H1 (cell line): ENCODE data around the gene TANC1. TPM values are rescaled to one million over a fixed set of nuclear protein-coding genes. Genes with fewer than 3 reads are reported as not detected.

ENCODE experiments used
- CTCF ChIA-PET: fragments of 300-600 bp; sonication (Branson Sonifier 250); formaldehyde crosslinking; loops from one replicate; lab custom pipeline; 2021; ENCODE audit not compliant: partially characterized antibody; lab: Charles Lee
- POLR2A ChIA-PET: fragments of 300-600 bp; sonication (Branson Sonifier 250); formaldehyde crosslinking; loops from one replicate; lab custom pipeline; 2021; ENCODE audit warnings: inconsistent platforms; ENCODE audit not compliant: partially characterized antibody; lab: Charles Lee
- DNase-seq, 2 experiments: peaks; one replicate each; pipeline versions ENCODE4 v3.0.0 to v3.0.0-alpha.2; 2010 to 2022; ENCODE audit warnings: low spot score in 2 of 2, low read depth in 1 of 2, mixed read lengths in 1 of 2
- FAIRE-seq: peaks from 2 replicates; lab custom pipeline; 2011; peaks lifted over from hg19 to GRCh38; lab: Jason Lieb, UNC
- H2AFZ ChIP-seq: 2 replicates; pipeline ENCODE4 v1.8.1; 2012; ENCODE audit warnings: low read length, inconsistent platforms
- H2AK5ac ChIP-seq: 2 replicates; pipeline ENCODE4 v1.6.1; 2013; ENCODE audit warnings: low read depth, low read length
- H2BK120ac ChIP-seq: replicated peaks from 2 replicates; pipeline ENCODE3; 2013; ENCODE audit warnings: low read depth, low read length, inconsistent platforms
- H2BK12ac ChIP-seq: 2 replicates; pipeline ENCODE4 v1.6.1; 2013; ENCODE audit warnings: low read depth, low read length
- H2BK15ac ChIP-seq: 2 replicates; pipeline ENCODE4 v1.6.1; 2013; ENCODE audit warnings: low read length
- H2BK20ac ChIP-seq: 2 replicates; pipeline ENCODE4 v1.6.1; 2013; ENCODE audit warnings: low read length
- H2BK5ac ChIP-seq: 2 replicates; pipeline ENCODE4 v1.6.1; 2013; ENCODE audit warnings: low read depth, low read length
- H3K14ac ChIP-seq: 2 replicates; pipeline ENCODE4 v1.6.1; 2013; ENCODE audit warnings: inconsistent platforms; ENCODE audit not compliant: insufficient read length
- H3K18ac ChIP-seq: 2 replicates; pipeline ENCODE4 v1.6.1; 2013; ENCODE audit warnings: low read length; ENCODE audit errors: extremely low read depth
- H3K23ac ChIP-seq: 2 replicates; pipeline ENCODE4 v1.6.1; 2013; ENCODE audit warnings: inconsistent platforms; ENCODE audit not compliant: insufficient read length
- H3K23me2 ChIP-seq: 2 replicates; pipeline ENCODE4 v1.6.1; 2013; ENCODE audit warnings: low read depth, low read length
- H3K27ac ChIP-seq: 2 replicates; pipeline ENCODE4 v1.6.1; 2011; ENCODE audit warnings: low read depth, low read length, inconsistent platforms
- H3K27me3 ChIP-seq, 4 experiments: replicated peaks in 1 of 4; 1 replicate in 1 of 4; 2 replicates in 3 of 4; pipeline versions ENCODE4 v1.6.1 to v1.8.1; 2011 to 2013; ENCODE audit warnings: low read length in 3 of 4, mild to moderate bottlenecking in 3 of 4, inconsistent platforms in 2 of 4, mixed read lengths in 2 of 4, moderate library complexity in 1 of 4; ENCODE audit not compliant: control insufficient read depth in 3 of 4, insufficient read depth in 3 of 4; ENCODE audit errors: extremely low read depth in 1 of 4
- H3K36me3 ChIP-seq, 4 experiments: 2 replicates each; pipeline versions ENCODE4 v1.6.1 to v1.8.1; 2011 to 2013; ENCODE audit warnings: mild to moderate bottlenecking in 4 of 4, low read length in 3 of 4, moderate library complexity in 2 of 4, control low read depth in 1 of 4, inconsistent platforms in 1 of 4; ENCODE audit not compliant: insufficient read depth in 4 of 4, control insufficient read depth in 2 of 4
- H3K4ac ChIP-seq: replicated peaks from 2 replicates; pipeline ENCODE3; 2013; ENCODE audit warnings: low read length, low read depth, mixed read lengths, inconsistent platforms; ENCODE audit not compliant: insufficient read length
- H3K4me1 ChIP-seq, 4 experiments: replicated peaks in 1 of 4; 1 replicate in 1 of 4; 2 replicates in 3 of 4; pipeline versions ENCODE4 v1.6.1 to v1.8.1; 2011 to 2013; ENCODE audit warnings: low read length in 3 of 4, inconsistent platforms in 2 of 4, mixed read lengths in 1 of 4; ENCODE audit not compliant: insufficient read depth in 4 of 4, control insufficient read depth in 3 of 4
- H3K4me2 ChIP-seq, 2 experiments: 2 replicates each; pipeline versions ENCODE4 v1.6.1 to v1.8.1; 2011 to 2013; ENCODE audit warnings: low read depth in 2 of 2, low read length in 2 of 2, control low read depth in 1 of 2, inconsistent platforms in 1 of 2, mild to moderate bottlenecking in 1 of 2; ENCODE audit not compliant: insufficient read depth in 1 of 2
- H3K4me3 ChIP-seq, 4 experiments: fragments of 200-600, 300-600 bp in 1 of 4; sonication (generic), shearing (Covaris generic), sonication (Bioruptor Twin) in 1 of 4; 2 replicates each; pipeline versions ENCODE4 v1.5.1 to v1.8.1; 2011 to 2016; ENCODE audit warnings: low read length in 4 of 4, low read depth in 3 of 4, control low read depth in 2 of 4, inconsistent platforms in 2 of 4, mild to moderate bottlenecking in 2 of 4, mixed read lengths in 1 of 4, moderate library complexity in 1 of 4; ENCODE audit not compliant: insufficient read depth in 2 of 4; ENCODE audit errors: extremely low read depth in 1 of 4
- H3K56ac ChIP-seq: replicated peaks from 2 replicates; pipeline ENCODE3; 2013; ENCODE audit warnings: low read depth, mild to moderate bottlenecking, mixed read lengths, low read length, inconsistent platforms; ENCODE audit not compliant: insufficient read length
- H3K79me1 ChIP-seq: 2 replicates; pipeline ENCODE4 v1.6.1; 2013; ENCODE audit warnings: low read depth, low read length, control low read depth
- H3K79me2 ChIP-seq, 2 experiments: 2 replicates each; pipeline versions ENCODE4 v1.6.1 to v1.8.1; 2012 to 2013; ENCODE audit warnings: low read length in 2 of 2, mild to moderate bottlenecking in 2 of 2, inconsistent platforms in 1 of 2; ENCODE audit not compliant: insufficient read depth in 2 of 2, control insufficient read depth in 1 of 2
- H3K9ac ChIP-seq, 4 experiments: replicated peaks in 1 of 4; 1 replicate in 1 of 4; 2 replicates in 3 of 4; pipeline versions ENCODE4 v1.6.1 to v1.8.1; 2011 to 2013; ENCODE audit warnings: low read depth in 3 of 4, low read length in 3 of 4, control low read depth in 2 of 4, mild to moderate bottlenecking in 2 of 4, moderate library complexity in 2 of 4, inconsistent platforms in 1 of 4; ENCODE audit errors: extremely low read depth in 1 of 4
- H3K9me3 ChIP-seq, 2 experiments: 2 replicates each; pipeline versions ENCODE4 v1.6.1 to v1.8.1; 2012 to 2013; ENCODE audit warnings: mild to moderate bottlenecking in 2 of 2, moderate library complexity in 2 of 2, control low read depth in 1 of 2, inconsistent platforms in 1 of 2, low read depth in 1 of 2, low read length in 1 of 2, mixed read lengths in 1 of 2; ENCODE audit not compliant: insufficient read depth in 2 of 2
- H4K20me1 ChIP-seq, 2 experiments: replicated peaks in 1 of 2; 2 replicates each; pipeline versions ENCODE3 to v1.8.1; 2011 to 2013; ENCODE audit warnings: inconsistent platforms in 2 of 2, low read length in 2 of 2, mild to moderate bottlenecking in 1 of 2; ENCODE audit not compliant: insufficient read depth in 2 of 2, control insufficient read depth in 1 of 2
- H4K5ac ChIP-seq: 2 replicates; pipeline ENCODE4 v1.6.1; 2013; ENCODE audit warnings: low read length, low read depth, mixed read lengths, inconsistent platforms; ENCODE audit not compliant: insufficient read length
- H4K8ac ChIP-seq: 2 replicates; pipeline ENCODE4 v1.8.0; 2013; ENCODE audit warnings: mild to moderate bottlenecking, moderate library complexity, low read length, inconsistent platforms; ENCODE audit not compliant: insufficient read depth; ENCODE audit errors: extremely low read depth
- H4K91ac ChIP-seq: replicated peaks from 2 replicates; pipeline ENCODE3; 2013; ENCODE audit warnings: low read length, mixed read lengths, inconsistent platforms; ENCODE audit not compliant: insufficient read length
- BACH1 ChIP-seq: IDR thresholded peaks from 2 replicates; pipeline ENCODE4 v1.6.1; 2012; ENCODE audit warnings: low read length, improper control_type of control experiment
- BRCA1 ChIP-seq: IDR thresholded peaks from 2 replicates; pipeline ENCODE4 v1.6.1; 2012; ENCODE audit warnings: low read depth, low read length, improper control_type of control experiment
- CTCF ChIP-seq, 3 experiments: IDR thresholded peaks; 1 replicate in 2 of 3; 2 replicates in 1 of 3; pipeline versions ENCODE4 v1.5.1 to v1.6.1; 2011; ENCODE audit warnings: low read length in 3 of 3, mild to moderate bottlenecking in 3 of 3, inconsistent platforms in 2 of 3, low read depth in 1 of 3, moderate library complexity in 1 of 3; ENCODE audit not compliant: insufficient read depth in 1 of 3; ENCODE audit errors: control extremely low read depth in 1 of 3
- POLR2AphosphoS5 ChIP-seq: IDR thresholded peaks from 2 replicates; pipeline ENCODE4 v1.6.1; 2011; ENCODE audit warnings: low read depth, low read length
- POU5F1 ChIP-seq: IDR thresholded peaks from 2 replicates; pipeline ENCODE4 v1.6.1; 2011; ENCODE audit warnings: low read depth, mild to moderate bottlenecking, low read length, moderate library complexity
- RXRA ChIP-seq: IDR thresholded peaks from 2 replicates; pipeline ENCODE4 v1.6.1; 2011; ENCODE audit warnings: low read depth, mild to moderate bottlenecking, low read length, moderate library complexity; ENCODE audit not compliant: insufficient read depth
- TAF1 ChIP-seq: IDR thresholded peaks from 2 replicates; pipeline ENCODE4 v1.6.1; 2011; ENCODE audit warnings: mild to moderate bottlenecking, low read depth, low read length
- TCF12 ChIP-seq: IDR thresholded peaks from 2 replicates; pipeline ENCODE4 v1.6.1; 2011; ENCODE audit warnings: low read depth, mild to moderate bottlenecking, low read length
- WGBS, 2 experiments: shearing (Covaris generic) in 1 of 2; methylation state at CpG; one replicate each; pipeline versions ENCODE4 v1.1.6 to v1.1.7; 2013 to 2015; ENCODE audit warnings: low lambda C conversion rate in 2 of 2, mixed read lengths in 2 of 2, inconsistent platforms in 1 of 2, low coverage in 1 of 2, missing lambda C conversion rate in 1 of 2; ENCODE audit not compliant: insufficient replicate concordance in 2 of 2, insufficient coverage in 1 of 2, insufficient read length in 1 of 2; ENCODE audit errors: extremely low coverage in 1 of 2, missing lambda C conversion rate in 1 of 2; 5-methylcytosine and 5-hydroxymethylcytosine counted together
- polyA plus RNA-seq, 7 experiments: library from polyadenylated mRNA; depleted of rRNA in 3 of 7; stranded (reverse) in 5 of 7; unstranded in 2 of 7; fragments of >200 nt in 5 of 7; fragments of 200-250 nt in 2 of 7; gene quantifications; 1 replicate in 5 of 7; 2 replicates in 1 of 7; 4 replicates in 1 of 7; pipeline versions ENCODE4 v1.2.1 to v1.2.3, GENCODE V29; 2011 to 2013; ENCODE audit warnings: missing spikeins in 2 of 7, mixed read lengths in 2 of 7
- total RNA-seq: library from RNA; stranded (reverse); fragmentation: NEBNext Ultra II Directional; extraction: Animal tissue kit (Norgen Biotek cat#: 25700); gene quantifications from 2 replicates; pipeline ENCODE4 v1.2.1, GENCODE V29; 2021
- TF ChIP-seq, protein P1 (sequence below): IDR thresholded peaks from 2 replicates; pipeline ENCODE4 v1.6.1; 2012; ENCODE audit warnings: low read length, inconsistent platforms

The TANC1 gene
- total and polyA plus RNA-seq, 2 of the 8 experiments (the other 6 are each of a cell fraction or from before 2014, with no cell fraction given): 4.1 to 7.6 TPM

DNA sequence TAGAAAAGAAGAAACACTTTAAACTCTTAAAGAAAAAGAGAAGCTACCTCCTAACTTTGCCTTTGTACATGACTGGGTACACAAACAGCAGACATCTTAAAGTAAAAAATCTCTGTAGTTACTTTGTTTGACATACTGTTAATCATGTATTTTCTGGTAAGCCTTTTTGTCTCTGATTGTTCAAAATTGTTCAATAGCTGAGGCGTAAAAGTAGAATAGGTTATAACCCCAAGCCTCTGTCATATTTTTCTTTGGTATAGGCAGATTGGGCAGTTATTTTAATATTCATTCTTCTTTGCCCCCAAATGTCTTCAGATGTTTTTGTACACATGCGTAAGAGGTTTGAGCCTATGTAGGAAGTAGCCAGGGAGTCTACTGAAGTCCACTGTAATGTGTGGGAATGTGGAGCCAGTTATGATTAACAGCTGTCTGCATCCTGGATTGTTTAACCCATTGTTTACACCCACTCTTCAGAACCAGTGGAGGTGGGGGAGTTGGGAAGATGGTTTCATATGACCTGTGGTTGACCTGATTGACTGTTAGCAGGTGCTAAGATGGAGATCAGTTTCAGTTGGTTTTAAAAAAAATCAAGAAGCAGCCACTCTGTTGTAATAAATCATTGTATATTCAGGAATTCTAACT, 150.5 kb downstream of the TANC1 start:
- ChIA-PET CTCF (interaction anchor here (0.6 to 6.2 kb wide), 81 partner anchors 10 to 1942 kb away, joined by 3 to 79 read pairs (median 5); no protein-coding TSS in a partner anchor), POLR2A (interaction anchor here (0.9 to 1.3 kb wide), 2 partner anchors 11 to 216 kb away, joined by 4 read pairs; no protein-coding TSS in a partner anchor)
- Histone ChIP-seq H3K56ac (no peak overlapping the region), H3K18ac (no peak overlapping the region), H3K4ac (no peak overlapping the region), H3K27me3 (no peaks in the 10 kb centered on the region), H2BK120ac (no peak overlapping the region), H2BK5ac (no peak overlapping the region), H2AFZ (no peak overlapping the region), H2AK5ac (no peak overlapping the region), H3K27ac (no peak overlapping the region), H3K23me2 (no peaks in the 10 kb centered on the region), H3K23ac (no peak overlapping the region), H3K36me3 (no peaks in the 10 kb centered on the region), H3K4me2 (no peak overlapping the region), H2BK20ac (no peak overlapping the region), H4K91ac (no peak overlapping the region), H2BK12ac (no peak overlapping the region), H3K79me2 (no peaks in the 10 kb centered on the region), H3K9ac (no peak overlapping the region), H4K20me1 (no peaks in the 10 kb centered on the region), H3K79me1 (no peaks in the 10 kb centered on the region), H4K5ac (no peak overlapping the region), H3K4me1 (no peaks in the 10 kb centered on the region), H4K8ac (no peak overlapping the region), H3K9me3 (no peaks in the 10 kb centered on the region), H2BK15ac (no peak overlapping the region), H3K4me3 (no peak overlapping the region), H3K14ac (no peak overlapping the region)
- FAIRE-seq (no peak), DNase-seq (peak in 1 of 2 experiments; percentile 10)
- 86% methylated on average over 2 of the region's 2 CpGs; no CpG with 5 or more reads in 1 of the 2 experiments for WGBS, 2 experiments
- TF ChIP-seq TCF12 (no peak), POU5F1 (no peak), POLR2AphosphoS5 (no peak), BRCA1 (no peak), RXRA (no peak), BACH1 (no peak), TAF1 (no peak), CTCF (IDR thresholded peaks at IDR 0.05; ENCODE audit: control extremely low read depth in 1 of 3, insufficient read depth in 1 of 3, low read depth in 1 of 3, low read length in 3 of 3) (no peak)
- TF ChIP-seq, protein P1, sequence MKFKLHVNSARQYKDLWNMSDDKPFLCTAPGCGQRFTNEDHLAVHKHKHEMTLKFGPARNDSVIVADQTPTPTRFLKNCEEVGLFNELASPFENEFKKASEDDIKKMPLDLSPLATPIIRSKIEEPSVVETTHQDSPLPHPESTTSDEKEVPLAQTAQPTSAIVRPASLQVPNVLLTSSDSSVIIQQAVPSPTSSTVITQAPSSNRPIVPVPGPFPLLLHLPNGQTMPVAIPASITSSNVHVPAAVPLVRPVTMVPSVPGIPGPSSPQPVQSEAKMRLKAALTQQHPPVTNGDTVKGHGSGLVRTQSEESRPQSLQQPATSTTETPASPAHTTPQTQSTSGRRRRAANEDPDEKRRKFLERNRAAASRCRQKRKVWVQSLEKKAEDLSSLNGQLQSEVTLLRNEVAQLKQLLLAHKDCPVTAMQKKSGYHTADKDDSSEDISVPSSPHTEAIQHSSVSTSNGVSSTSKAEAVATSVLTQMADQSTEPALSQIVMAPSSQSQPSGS: no peak
